Caco-2 (cell line): ENCODE results near the gene AKT3. TPM values are rescaled to one million over a fixed set of nuclear protein-coding genes. Genes with fewer than 3 reads are reported as not detected.

Experiments used
- BruUV-seq: library from RNA; stranded (reverse); fragments of 400-500 nt; replicated peaks from 2 replicates; lab custom pipeline; 2021; lab: Mats Ljungman, UMichigan
- CTCF ChIA-PET: fragments of 300-600 bp; sonication (Branson Sonifier 250); formaldehyde crosslinking; loops from one replicate; lab custom pipeline; 2022; ENCODE audit warnings: antibody characterized with exemption; lab: Charles Lee
- POLR2A ChIA-PET: fragments of 300-600 bp; sonication (Branson Sonifier 250); formaldehyde crosslinking; loops from one replicate; lab custom pipeline; 2022; ENCODE audit warnings: antibody characterized with exemption; lab: Charles Lee
- DNase-seq, 2 experiments: peaks; one replicate each; pipeline versions ENCODE4 v3.0.0 to v3.0.0-alpha.2; 2020 to 2022
- H3K27me3 ChIP-seq: replicated peaks from 2 replicates; pipeline ENCODE4 v1.6.0; 2011; ENCODE audit warnings: low read length; ENCODE audit not compliant: control insufficient read depth, insufficient read depth
- H3K36me3 ChIP-seq: 2 replicates; pipeline ENCODE4 v1.5.1; 2011; ENCODE audit warnings: low read length; ENCODE audit not compliant: control insufficient read depth, insufficient read depth
- H3K4me1 ChIP-seq: fragments of 250-450 bp; sonication (Bioruptor Pico); 2 replicates; pipeline ENCODE4 v1.5.1; 2020; ENCODE audit warnings: mild to moderate bottlenecking
- H3K4me3 ChIP-seq: 2 replicates; pipeline ENCODE4 v1.5.1; 2011; ENCODE audit warnings: low read depth, mild to moderate bottlenecking, control low read depth, low read length
- H3K9me3 ChIP-seq: fragments of 250-450 bp; sonication (Bioruptor Pico); 2 replicates; pipeline ENCODE4 v1.5.1; 2020; ENCODE audit warnings: mild to moderate bottlenecking, moderate library complexity
- H3K27ac Mint-ChIP-seq: one replicate; pipeline ENCODE4 v1.8.0; 2022; ENCODE audit warnings: mixed read lengths; ENCODE audit not compliant: unreplicated experiment
- H3K27me3 Mint-ChIP-seq: one replicate; pipeline ENCODE4 v1.8.0; 2022; ENCODE audit warnings: mixed read lengths; ENCODE audit not compliant: insufficient read depth, unreplicated experiment
- H3K36me3 Mint-ChIP-seq: one replicate; pipeline ENCODE4 v1.8.0; 2022; ENCODE audit warnings: mild to moderate bottlenecking, mixed read lengths; ENCODE audit not compliant: insufficient read depth, unreplicated experiment
- H3K4me1 Mint-ChIP-seq: one replicate; pipeline ENCODE4 v1.8.0; 2022; ENCODE audit warnings: low read depth, mixed read lengths; ENCODE audit not compliant: unreplicated experiment
- H3K4me3 Mint-ChIP-seq: one replicate; pipeline ENCODE4 v1.8.0; 2022; ENCODE audit warnings: mild to moderate bottlenecking, moderate library complexity, mixed read lengths; ENCODE audit not compliant: unreplicated experiment
- H3K9me3 Mint-ChIP-seq: one replicate; pipeline ENCODE4 v1.8.0; 2022; ENCODE audit warnings: mixed read lengths; ENCODE audit not compliant: unreplicated experiment
- CTCF ChIP-seq, 2 experiments: fragments of 200-600 bp in 1 of 2; IDR thresholded peaks; 1 replicate in 1 of 2; 2 replicates in 1 of 2; pipeline versions ENCODE4 v1.5.1 to v1.8.0; 2011 to 2022; ENCODE audit warnings: antibody characterized with exemption in 1 of 2, control low read depth in 1 of 2, inconsistent platforms in 1 of 2, low read depth in 1 of 2, low read length in 1 of 2, mild to moderate bottlenecking in 1 of 2, moderate library complexity in 1 of 2; ENCODE audit not compliant: insufficient read depth in 1 of 2, severe bottlenecking in 1 of 2, unreplicated experiment in 1 of 2
- intact Hi-C: fragments of 100-400 bp; cut with micrococcal nuclease; formaldehyde crosslinking; loops from one replicate; pipeline ENCODE4 v1.10.0; 2022; ENCODE audit not compliant: unreplicated experiment
- total RNA-seq: library from RNA; stranded (reverse); gene quantifications from 2 replicates; pipeline ENCODE4 v1.2.3, GENCODE V29; 2022

AKT3 gene
- total RNA-seq, 1 experiment from 2014 or later: 3.7 TPM

DNA sequence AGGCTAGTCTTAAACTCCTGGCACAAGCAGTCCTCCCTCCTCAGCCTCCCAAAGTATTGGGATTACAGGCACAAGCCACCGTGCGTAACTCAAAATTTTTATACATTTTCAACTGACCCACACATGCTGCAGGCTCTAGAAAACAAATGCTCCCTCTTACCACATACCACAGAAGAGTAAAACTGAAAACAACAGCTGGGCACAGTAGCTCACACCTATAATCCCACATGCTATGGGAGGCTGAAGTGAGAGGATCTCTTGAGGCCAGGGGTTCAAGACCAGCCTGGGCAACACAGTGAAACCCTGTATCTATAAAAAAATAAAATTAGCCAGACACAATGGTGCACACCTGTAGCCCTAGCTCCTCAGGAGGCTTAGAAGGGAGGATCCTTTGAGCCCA lies 56.7 kb downstream of the AKT3 start:
- no peaks in the 10 kb centered on the region for H3K36me3 Mint-ChIP-seq
- POLR2A ChIA-PET: no interaction called here

GRCh38 chr1:243792891-243793290 lies 57.2 kb downstream of the AKT3 start:
- Histone ChIP-seq H3K9me3 (no peaks in the 10 kb centered on the region), H3K27me3 (no peaks in the 10 kb centered on the region), H3K4me3 (no peak overlapping the region), H3K4me1 (peaks cover 8% of the 10 kb centered on the region; the same call in 1 of the 2 replicates), H3K36me3 (no peaks in the 10 kb centered on the region)
- H3K9me3 Mint-ChIP-seq: no peaks in the 10 kb centered on the region
- ChIA-PET POLR2A (no interaction called here), CTCF (no interaction called here)
- intact Hi-C loops: no loop called here
- no peak overlapping the region for H3K27ac Mint-ChIP-seq
- no peak overlapping the region for H3K4me3 Mint-ChIP-seq
- no peak for TF ChIP-seq CTCF (IDR thresholded peaks at IDR 0.05; ENCODE audit: insufficient read depth in 1 of 2, low read depth in 1 of 2, low read length in 1 of 2, severe bottlenecking in 1 of 2, unreplicated experiment in 1 of 2)
- no TSS peak for BruUV-seq
- H3K27me3 Mint-ChIP-seq: no peaks in the 10 kb centered on the region
- peaks cover 10% of the 10 kb centered on the region for H3K4me1 Mint-ChIP-seq
- DNase-seq: no peak
- no peaks in the 10 kb centered on the region for H3K36me3 Mint-ChIP-seq

More for the DNA sequence above, 56.7 kb downstream of the AKT3 start:
- no peak for DNase-seq
- H3K4me3 ChIP-seq: no peak overlapping the region
- no peak for TF ChIP-seq CTCF (IDR thresholded peaks at IDR 0.05; ENCODE audit: insufficient read depth in 1 of 2, low read depth in 1 of 2, low read length in 1 of 2, severe bottlenecking in 1 of 2, unreplicated experiment in 1 of 2)
- BruUV-seq: no TSS peak
- peaks cover 8% of the 10 kb centered on the region; the same call in 1 of the 2 replicates for H3K4me1 ChIP-seq
- Mint-ChIP-seq H3K4me3 (no peak overlapping the region), H3K9me3 (no peaks in the 10 kb centered on the region), H3K27me3 (no peaks in the 10 kb centered on the region), H3K4me1 (peaks cover 10% of the 10 kb centered on the region), H3K27ac (no peak overlapping the region)
- no peaks in the 10 kb centered on the region for H3K36me3 ChIP-seq
- no peaks in the 10 kb centered on the region for H3K9me3 ChIP-seq
- CTCF ChIA-PET: no interaction called here
- H3K27me3 ChIP-seq: no peaks in the 10 kb centered on the region
- intact Hi-C loops: no loop called here

DNA sequence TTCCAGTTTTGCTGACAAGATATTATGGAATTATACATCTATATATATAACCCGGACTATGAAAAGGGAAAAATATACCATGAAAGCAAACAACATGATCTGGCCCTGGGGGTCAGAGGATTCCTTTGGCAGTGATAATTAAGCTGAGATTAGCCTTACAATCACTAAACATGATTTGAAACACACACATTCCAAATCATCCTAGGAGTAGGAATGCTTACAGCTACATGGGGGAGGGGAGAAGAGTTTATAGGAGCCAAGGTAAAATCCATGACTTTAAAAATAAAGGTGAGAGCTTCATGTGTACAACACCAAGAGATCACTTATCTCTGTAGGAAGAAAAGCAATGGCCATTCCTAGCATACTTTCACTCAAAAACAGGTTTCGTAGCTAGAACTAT lies 57.6 kb downstream of the AKT3 start:
- TF ChIP-seq CTCF (IDR thresholded peaks at IDR 0.05; ENCODE audit: insufficient read depth in 1 of 2, low read depth in 1 of 2, low read length in 1 of 2, severe bottlenecking in 1 of 2, unreplicated experiment in 1 of 2): no peak
- ChIA-PET POLR2A (no interaction called here), CTCF (no interaction called here)
- DNase-seq: no peak
- peaks cover 10% of the 10 kb centered on the region for H3K4me1 Mint-ChIP-seq
- H3K36me3 Mint-ChIP-seq: no peaks in the 10 kb centered on the region
- no peaks in the 10 kb centered on the region for H3K27me3 Mint-ChIP-seq
- no peaks in the 10 kb centered on the region for H3K9me3 ChIP-seq
- intact Hi-C loops: no loop called here
- H3K4me3 ChIP-seq: no peak overlapping the region
- no TSS peak for BruUV-seq
- no peak overlapping the region for H3K27ac Mint-ChIP-seq
- H3K9me3 Mint-ChIP-seq: no peaks in the 10 kb centered on the region
- no peaks in the 10 kb centered on the region for H3K27me3 ChIP-seq
- H3K4me3 Mint-ChIP-seq: no peak overlapping the region
- H3K36me3 ChIP-seq: no peaks in the 10 kb centered on the region
- H3K4me1 ChIP-seq: peaks cover 8% of the 10 kb centered on the region; the same call in 1 of the 2 replicates
